Spinal cord (tissue), 10 donors: ENCODE results near the gene CAT. TPM values are rescaled to one million over a fixed set of nuclear protein-coding genes. Genes with fewer than 3 reads are reported as not detected.
A peak's percentile ranks its signal among the peaks of the same experiment; 100 is the strongest.
"Not testable (repeated sequence)": the region's sequence is repeated elsewhere in the genome, so short reads cannot be mapped to it uniquely, and the experiment has no call there.

ENCODE experiments used
- DNase-seq, 6 donors: peaks; one replicate each; pipeline versions ENCODE4 v3.0.0 to v3.0.0-alpha.2; 2013 to 2015; ENCODE audit warnings: low spot score in 6 of 6, low read depth in 4 of 6
- H3K27ac ChIP-seq: one replicate; pipeline ENCODE4 v1.5.1; 2013; ENCODE audit warnings: low read depth, low read length, control low read depth
- H3K27me3 ChIP-seq: one replicate; pipeline ENCODE4 v1.6.1; 2013; ENCODE audit warnings: low read length; ENCODE audit not compliant: control insufficient read depth, insufficient read depth
- H3K36me3 ChIP-seq: one replicate; pipeline ENCODE4 v1.6.1; 2013; ENCODE audit warnings: low read length; ENCODE audit not compliant: control insufficient read depth, insufficient read depth
- H3K4me1 ChIP-seq: one replicate; pipeline ENCODE4 v1.6.1; 2013; ENCODE audit warnings: low read length; ENCODE audit not compliant: control insufficient read depth, insufficient read depth
- H3K4me3 ChIP-seq: one replicate; pipeline ENCODE4 v1.5.1; 2013; ENCODE audit warnings: low read depth, low read length, control low read depth
- H3K9me3 ChIP-seq: one replicate; pipeline ENCODE4 v1.6.1; 2013; ENCODE audit warnings: low read length; ENCODE audit not compliant: control insufficient read depth, insufficient read depth
- WGBS: methylation state at CpG from one replicate; pipeline ENCODE4 v1.1.5; 2013; ENCODE audit warnings: missing lambda C conversion rate; ENCODE audit not compliant: insufficient coverage; 5-methylcytosine and 5-hydroxymethylcytosine counted together
- polyA plus RNA-seq, 2 donors: library from polyadenylated mRNA; unstranded; fragments of 120-200 nt; gene quantifications; one replicate each; pipeline ENCODE4 v1.2.1, GENCODE V29; 2013; ENCODE audit not compliant: insufficient read length in 2 of 2
- total RNA-seq, 2 donors: library from RNA; depleted of rRNA in 1 of 2; stranded (reverse); fragments of 120-200 nt in 1 of 2; fragments of >200 nt in 1 of 2; gene quantifications; one replicate each; pipeline versions ENCODE4 v1.2.3 to v1.2.4, GENCODE V29; 2013 to 2014
- donor health status: healthy.

CAT gene
- total and polyA plus RNA-seq, 4 donors, result 79.1 to 124 (median 99.1) TPM

- DNase-seq, result no peak
- Histone ChIP-seq H3K27ac (no peak overlapping the region), H3K9me3 (no peaks in the 10 kb centered on the region), H3K4me3 (no peak overlapping the region), H3K27me3 (no peaks in the 10 kb centered on the region), H3K36me3 (no peaks in the 10 kb centered on the region), H3K4me1 (no peaks in the 10 kb centered on the region)
- WGBS, result 100% methylated on average over 2 of the region's 2 CpGs
Observed at GRCh38 chr11:34419158-34419557, 19.6 kb upstream of the CAT start.

GRCh38 chr11:34423300-34423699 is 15.4 kb upstream of the CAT start:
- H3K9me3 ChIP-seq, result no peaks in the 10 kb centered on the region
- H3K36me3 ChIP-seq, result no peaks in the 10 kb centered on the region
- no peak overlapping the region for H3K4me3 ChIP-seq
- no peak overlapping the region for H3K27ac ChIP-seq
- WGBS, result 96% methylated on average over 5 of the region's 7 CpGs
- DNase-seq, result no peak
- no peaks in the 10 kb centered on the region for H3K4me1 ChIP-seq
- no peaks in the 10 kb centered on the region for H3K27me3 ChIP-seq

- not testable (repeated sequence) for H3K4me1 ChIP-seq, H3K36me3 ChIP-seq, H3K9me3 ChIP-seq, DNase-seq, H3K27ac ChIP-seq, H3K27me3 ChIP-seq, H3K4me3 ChIP-seq
- no CpG with 5 or more reads among the region's 2 CpGs for WGBS
Observed at GRCh38 chr11:34424826-34425225, 13.9 kb upstream of the CAT start.

DNA sequence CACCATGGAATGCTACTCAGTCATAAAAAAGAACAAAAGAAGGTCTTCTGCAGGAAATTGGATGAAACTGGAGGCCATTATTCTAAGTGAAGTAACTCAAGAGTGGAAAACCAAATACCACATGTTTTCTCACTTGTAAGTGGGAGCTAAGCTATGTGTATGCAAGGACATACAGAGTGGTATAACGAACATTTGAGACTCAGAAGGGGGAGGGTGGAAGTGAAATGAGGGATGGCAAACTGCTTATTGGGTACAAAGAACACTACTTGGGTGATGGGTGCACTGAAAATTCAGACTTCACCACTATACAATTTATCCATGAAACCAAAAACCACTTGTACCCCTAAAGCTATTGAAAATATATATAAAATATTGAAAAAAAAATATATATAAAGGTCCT is 13.4 kb upstream of the CAT start:
- Histone ChIP-seq H3K27me3 (no peaks in the 10 kb centered on the region), H3K9me3 (no peaks in the 10 kb centered on the region), H3K4me1 (no peaks in the 10 kb centered on the region), H3K4me3 (no peak overlapping the region), H3K27ac (no peak overlapping the region), H3K36me3 (no peaks in the 10 kb centered on the region)
- no CpG with 5 or more reads among the region's 1 CpG for WGBS
- DNase-seq, result no peak

GRCh38 chr11:34425867-34426266 is 12.9 kb upstream of the CAT start:
- WGBS, result 20% methylated on average over 1 of the region's 1 CpG
- no peak overlapping the region for H3K27ac ChIP-seq
- no peaks in the 10 kb centered on the region for H3K4me1 ChIP-seq
- H3K9me3 ChIP-seq, result no peaks in the 10 kb centered on the region
- no peak overlapping the region for H3K4me3 ChIP-seq
- H3K36me3 ChIP-seq, result no peaks in the 10 kb centered on the region
- H3K27me3 ChIP-seq, result no peaks in the 10 kb centered on the region
- no peak for DNase-seq

GRCh38 chr11:34426766-34427185 is 12.0 kb upstream of the CAT start:
- Histone ChIP-seq H3K27me3 (no peaks in the 10 kb centered on the region), H3K4me3 (no peak overlapping the region), H3K36me3 (no peaks in the 10 kb centered on the region), H3K27ac (no peak overlapping the region), H3K4me1 (no peaks in the 10 kb centered on the region), H3K9me3 (no peaks in the 10 kb centered on the region)
- WGBS, result 67% methylated on average over 1 of the region's 3 CpGs
- DNase-seq, result peak in 1 of 6 donors; percentile 32

- Histone ChIP-seq H3K27ac (no peak overlapping the region), H3K4me1 (no peaks in the 10 kb centered on the region), H3K27me3 (no peaks in the 10 kb centered on the region), H3K36me3 (no peaks in the 10 kb centered on the region), H3K9me3 (no peaks in the 10 kb centered on the region), H3K4me3 (no peak overlapping the region)
- DNase-seq, result no peak
- 57% methylated on average over 1 of the region's 4 CpGs for WGBS
Observed at GRCh38 chr11:34427186-34427805, 11.4 kb upstream of the CAT start.

DNA sequence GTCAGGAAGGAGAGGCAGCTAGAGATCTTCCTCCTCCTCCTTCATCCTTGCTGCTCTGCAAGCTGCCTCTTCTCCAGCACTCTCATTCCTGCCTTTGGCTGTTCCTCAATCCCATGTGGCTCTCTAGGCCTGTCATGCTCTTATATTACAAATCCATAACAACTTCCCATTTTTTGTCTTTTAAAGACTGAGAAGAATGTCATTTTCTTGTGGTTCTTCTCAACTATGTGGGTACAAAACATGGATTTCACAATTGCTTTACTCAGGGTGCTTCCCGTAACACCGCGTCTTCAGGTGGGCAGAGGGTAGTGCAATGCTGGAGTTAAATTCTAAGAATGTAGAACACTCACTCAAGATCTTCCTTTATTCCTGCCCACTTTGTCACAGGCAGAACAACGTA is 6.8 kb upstream of the CAT start:
- H3K9me3 ChIP-seq, result no peaks in the 10 kb centered on the region
- H3K27ac ChIP-seq, result no peak overlapping the region
- WGBS, result no CpG with 5 or more reads among the region's 4 CpGs
- H3K36me3 ChIP-seq, result no peaks in the 10 kb centered on the region
- no peaks in the 10 kb centered on the region for H3K4me1 ChIP-seq
- H3K4me3 ChIP-seq, result no peak overlapping the region
- no peak for DNase-seq
- H3K27me3 ChIP-seq, result no peaks in the 10 kb centered on the region

GRCh38 chr11:34432822-34433221 is 5.9 kb upstream of the CAT start:
- no peak overlapping the region for H3K4me3 ChIP-seq
- no peak overlapping the region for H3K27ac ChIP-seq
- H3K4me1 ChIP-seq, result no peaks in the 10 kb centered on the region
- H3K27me3 ChIP-seq, result no peaks in the 10 kb centered on the region
- H3K9me3 ChIP-seq, result no peaks in the 10 kb centered on the region
- DNase-seq, result no peak
- H3K36me3 ChIP-seq, result no peaks in the 10 kb centered on the region
- whole genome bisulfite sequencing, result 73% methylated on average over 4 of the region's 5 CpGs

GRCh38 chr11:34433899-34434298 is 4.8 kb upstream of the CAT start:
- Histone ChIP-seq H3K36me3 (no peaks in the 10 kb centered on the region), H3K27ac (no peak overlapping the region), H3K4me1 (no peaks in the 10 kb centered on the region), H3K9me3 (no peaks in the 10 kb centered on the region), H3K4me3 (no peak overlapping the region), H3K27me3 (no peaks in the 10 kb centered on the region)
- 100% methylated on average over 2 of the region's 3 CpGs for WGBS
- DNase-seq, result no peak
